Aortic smooth muscle cell (primary cell): ENCODE measurements around the gene ZSWIM7. TPM values are rescaled to one million over a fixed set of nuclear protein-coding genes. Genes with fewer than 3 reads are reported as not detected.

Experiments used
- total RNA-seq: library from RNA; depleted of rRNA; stranded (reverse); fragments of >200 nt; gene quantifications from 2 replicates; pipeline ENCODE4 v1.2.3, GENCODE V29; 2014

The ZSWIM7 gene, protein sequence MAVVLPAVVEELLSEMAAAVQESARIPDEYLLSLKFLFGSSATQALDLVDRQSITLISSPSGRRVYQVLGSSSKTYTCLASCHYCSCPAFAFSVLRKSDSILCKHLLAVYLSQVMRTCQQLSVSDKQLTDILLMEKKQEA
- 14.0 and 26.7 TPM in 2 replicates for total RNA-seq

DNA sequence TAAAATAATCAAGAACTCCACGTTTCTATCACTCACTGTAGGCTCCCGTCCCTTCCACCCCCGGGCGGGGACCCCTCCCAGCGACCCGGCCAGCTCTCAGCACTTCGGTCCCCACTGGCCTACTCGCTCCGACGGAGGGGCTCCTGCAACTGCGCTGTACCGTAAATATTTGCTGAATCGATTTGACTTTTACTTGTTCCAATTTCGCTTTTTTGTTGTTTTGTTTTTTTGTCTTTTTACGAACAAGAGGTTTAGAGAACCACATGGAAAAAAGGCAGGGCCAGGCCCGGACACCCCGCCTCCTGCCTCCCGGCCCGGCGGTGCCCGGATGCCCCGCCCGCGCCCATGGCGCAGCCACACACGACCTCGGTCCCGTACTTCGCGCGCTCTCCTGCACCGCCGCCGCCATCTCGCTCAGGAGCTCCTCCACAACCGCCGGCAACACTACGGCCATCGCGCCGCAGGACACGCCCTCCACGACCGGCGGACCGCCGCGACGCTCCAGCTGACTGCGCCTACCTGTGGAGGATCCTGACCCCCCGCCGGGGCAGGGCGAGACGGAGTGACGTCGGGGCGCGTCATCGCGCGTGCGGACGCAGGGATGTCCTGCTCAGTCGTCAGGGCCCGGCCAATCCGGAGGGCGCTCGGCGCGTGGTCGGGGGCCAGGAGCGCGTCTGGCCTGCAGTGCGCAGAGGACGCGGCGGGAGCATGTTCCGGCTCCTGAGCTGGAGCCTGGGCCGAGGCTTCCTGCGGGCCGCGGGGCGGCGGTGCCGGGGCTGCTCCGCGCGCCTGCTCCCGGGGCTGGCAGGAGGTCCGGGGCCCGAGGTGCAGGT, at the start of gene ZSWIM7, which contains the start of gene TTC19:
Gene ZSWIM7, minus strand, starts transcription at position 564 of the 833 bp plus-strand sequence. Its CDS starts 110 bp downstream, at position 454.
Gene TTC19, plus strand, starts transcription at position 684 of the 833 bp plus-strand sequence. Its CDS starts 25 bp downstream, at position 709.

DNA sequence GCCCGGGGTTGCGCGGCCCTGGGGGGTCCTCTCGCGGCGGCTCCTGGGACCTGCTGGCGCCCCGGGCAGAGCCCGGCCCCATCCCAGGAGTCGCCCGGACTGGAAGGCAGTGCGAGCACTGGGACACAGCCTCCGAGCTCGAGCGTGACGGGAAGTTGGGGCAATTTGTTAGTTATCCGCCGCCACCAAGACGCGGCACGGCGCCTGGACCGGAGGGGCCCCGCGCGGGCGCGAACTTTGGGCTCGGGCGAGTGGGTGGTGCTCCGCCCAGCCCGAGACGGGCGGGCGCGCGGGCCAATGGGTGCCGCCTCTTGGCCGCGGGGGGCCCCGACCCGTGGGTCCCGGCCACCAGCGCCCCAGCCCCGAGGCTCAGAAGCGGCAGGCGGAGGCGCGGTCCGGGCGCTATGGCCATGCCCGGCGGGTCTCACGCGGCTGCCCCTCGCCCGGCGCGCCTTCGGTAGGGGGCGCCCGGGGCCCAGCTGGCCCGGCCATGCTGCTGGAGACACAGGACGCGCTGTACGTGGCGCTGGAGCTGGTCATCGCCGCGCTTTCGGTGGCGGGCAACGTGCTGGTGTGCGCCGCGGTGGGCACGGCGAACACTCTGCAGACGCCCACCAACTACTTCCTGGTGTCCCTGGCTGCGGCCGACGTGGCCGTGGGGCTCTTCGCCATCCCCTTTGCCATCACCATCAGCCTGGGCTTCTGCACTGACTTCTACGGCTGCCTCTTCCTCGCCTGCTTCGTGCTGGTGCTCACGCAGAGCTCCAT, 54.6 kb downstream of the ZSWIM7 start, which contains the start of gene ADORA2B:
Gene ADORA2B, plus strand, starts transcription at position 372 of the 768 bp plus-strand sequence. Its CDS starts 119 bp downstream, at position 491.

Other genes starting within 250 kb of the ZSWIM7 start
- gene ADORA2B, start 54.6 kb downstream of the ZSWIM7 start, total RNA-seq: 4.8 and 7.5 TPM in 2 replicates
- 37.5 and 63.7 TPM in 2 replicates for gene TTC19, start 120 bp upstream of the ZSWIM7 start, total RNA-seq
- 90.5 and 113 TPM in 2 replicates for gene NCOR1, start 215.8 kb upstream of the ZSWIM7 start, total RNA-seq
- 16.0 and 17.7 TPM in 2 replicates for gene PIGL, start 217.5 kb upstream of the ZSWIM7 start, total RNA-seq